ENCODE measurements around the gene UCK2. TPM values are rescaled to one million over a fixed set of nuclear protein-coding genes. Genes with fewer than 3 reads are reported as not detected.
A peak's percentile ranks its signal among the peaks of the same experiment; 100 is the strongest.

Gene UCK2
- total RNA-seq, 2 experiments from 2014 or later: 69.4 to 81.5 TPM

- ATAC-seq (no peak), DNase-seq (no peak)
- POLR2A ChIA-PET: no interaction called here
- Mint-ChIP-seq H3K36me3 (ENCODE audit: low read depth) (no peaks in the 10 kb centered on the region), H3K4me1 (peaks cover 58% of the 10 kb centered on the region), H3K27me3 (no peaks in the 10 kb centered on the region), H3K27ac (no peak overlapping the region), H3K9me3 (ENCODE audit: low read depth) (no peaks in the 10 kb centered on the region), H3K4me3 (no peak overlapping the region)
- CTCF ChIA-PET: interaction anchor here (0.5 to 0.6 kb wide), 2 partner anchors 15 to 302 kb away, joined by 3 read pairs; no protein-coding TSS in a partner anchor
- intact Hi-C loops (cut with DNase I, micrococcal nuclease): loop anchor here in 1 of 2 experiments (5.0 kb wide), 1 partner anchor 46 kb away; the partner anchor contains the start of gene UCK2
Measured at GRCh38 chr1:165873481-165873880, 46.1 kb downstream of the UCK2 start.

GRCh38 chr1:165874643-165875042 lies 47.2 kb downstream of the UCK2 start:
- H3K4me1 Mint-ChIP-seq: peaks cover 62% of the 10 kb centered on the region
- H3K27ac Mint-ChIP-seq: no peak overlapping the region
- H3K27me3 Mint-ChIP-seq: no peaks in the 10 kb centered on the region
- DNase-seq: no peak
- no peak for ATAC-seq
- H3K9me3 Mint-ChIP-seq (ENCODE audit: low read depth): no peaks in the 10 kb centered on the region
- POLR2A ChIA-PET: interaction anchor here (0.9 kb wide), 1 partner anchor 46 kb away, joined by 5 read pairs; no protein-coding TSS in a partner anchor
- CTCF ChIA-PET: interaction anchor here (0.6 to 0.7 kb wide), 4 partner anchors 11 to 140 kb away, joined by 3 read pairs; no protein-coding TSS in a partner anchor
- peaks cover 6% of the 10 kb centered on the region for H3K36me3 Mint-ChIP-seq (ENCODE audit: low read depth)
- intact Hi-C loops (cut with DNase I, micrococcal nuclease): loop anchor here in 1 of 2 experiments (5.0 kb wide), 1 partner anchor 47 kb away; the partner anchor contains the start of gene UCK2
- H3K4me3 Mint-ChIP-seq: no peak overlapping the region

- Mint-ChIP-seq H3K4me3 (no peak overlapping the region), H3K9me3 (ENCODE audit: low read depth) (no peaks in the 10 kb centered on the region), H3K27me3 (no peaks in the 10 kb centered on the region), H3K36me3 (ENCODE audit: low read depth) (peaks cover 6% of the 10 kb centered on the region), H3K4me1 (peaks cover 65% of the 10 kb centered on the region), H3K27ac (no peak overlapping the region)
- ChIA-PET CTCF (interaction anchor here (0.6 to 0.7 kb wide), 5 partner anchors 11 to 141 kb away, joined by 3 read pairs; no protein-coding TSS in a partner anchor), POLR2A (no interaction called here)
- intact Hi-C loops (cut with DNase I, micrococcal nuclease): no loop called here
- DNase-seq: no peak
- peak; percentile 32 for ATAC-seq
Measured at GRCh38 chr1:165875171-165875570, 47.8 kb downstream of the UCK2 start.

GRCh38 chr1:165875604-165876003 lies 48.2 kb downstream of the UCK2 start:
- H3K9me3 Mint-ChIP-seq (ENCODE audit: low read depth): no peaks in the 10 kb centered on the region
- ATAC-seq (no peak), DNase-seq (no peak)
- intact Hi-C loops (cut with DNase I, micrococcal nuclease): no loop called here
- peaks cover 6% of the 10 kb centered on the region for H3K36me3 Mint-ChIP-seq (ENCODE audit: low read depth)
- POLR2A ChIA-PET: no interaction called here
- H3K4me1 Mint-ChIP-seq: peaks cover 64% of the 10 kb centered on the region
- H3K27ac Mint-ChIP-seq: no peak overlapping the region
- H3K4me3 Mint-ChIP-seq: no peak overlapping the region
- CTCF ChIA-PET: interaction anchor here (0.6 to 0.7 kb wide), 2 partner anchors 19 to 26 kb away, joined by 3 read pairs; no protein-coding TSS in a partner anchor
- H3K27me3 Mint-ChIP-seq: no peaks in the 10 kb centered on the region

GRCh38 chr1:165876121-165876520 lies 48.7 kb downstream of the UCK2 start:
- Mint-ChIP-seq H3K27me3 (no peaks in the 10 kb centered on the region), H3K36me3 (ENCODE audit: low read depth) (peaks cover 6% of the 10 kb centered on the region), H3K4me3 (no peak overlapping the region), H3K4me1 (peaks cover 59% of the 10 kb centered on the region), H3K27ac (no peak overlapping the region), H3K9me3 (ENCODE audit: low read depth) (no peaks in the 10 kb centered on the region)
- CTCF ChIA-PET: interaction anchor here (0.7 kb wide), 1 partner anchor 25 kb away, joined by 3 read pairs; no protein-coding TSS in a partner anchor
- intact Hi-C loops (cut with DNase I, micrococcal nuclease): no loop called here
- DNase-seq (no peak), ATAC-seq (no peak)
- POLR2A ChIA-PET: no interaction called here

GRCh38 chr1:165877411-165877810 lies 50.0 kb downstream of the UCK2 start:
- H3K4me1 Mint-ChIP-seq: peaks cover 52% of the 10 kb centered on the region
- no peak overlapping the region for H3K27ac Mint-ChIP-seq
- no peaks in the 10 kb centered on the region for H3K27me3 Mint-ChIP-seq
- no peak overlapping the region for H3K4me3 Mint-ChIP-seq
- no peak for ATAC-seq
- H3K36me3 Mint-ChIP-seq (ENCODE audit: low read depth): peaks cover 6% of the 10 kb centered on the region
- ChIA-PET CTCF (no interaction called here), POLR2A (no interaction called here)
- H3K9me3 Mint-ChIP-seq (ENCODE audit: low read depth): no peaks in the 10 kb centered on the region
- no peak for DNase-seq
- intact Hi-C loops (cut with DNase I, micrococcal nuclease): no loop called here

- peak; percentile 79 for ATAC-seq
- peaks cover 7% of the 10 kb centered on the region for H3K36me3 Mint-ChIP-seq (ENCODE audit: low read depth)
- H3K27ac Mint-ChIP-seq: no peak overlapping the region
- H3K9me3 Mint-ChIP-seq (ENCODE audit: low read depth): no peaks in the 10 kb centered on the region
- ChIA-PET POLR2A (no interaction called here), CTCF (interaction anchor here (0.7 kb wide), 1 partner anchor 38 kb away, joined by 3 read pairs; no protein-coding TSS in a partner anchor)
- H3K27me3 Mint-ChIP-seq: no peaks in the 10 kb centered on the region
- no peak overlapping the region for H3K4me3 Mint-ChIP-seq
- peaks cover 49% of the 10 kb centered on the region for H3K4me1 Mint-ChIP-seq
- DNase-seq: peak; percentile 19
- intact Hi-C loops (cut with DNase I, micrococcal nuclease): no loop called here
Measured at GRCh38 chr1:165877940-165878556, 50.6 kb downstream of the UCK2 start.

- H3K27me3 Mint-ChIP-seq: no peaks in the 10 kb centered on the region
- DNase-seq (no peak), ATAC-seq (no peak)
- CTCF ChIA-PET: no interaction called here
- H3K27ac Mint-ChIP-seq: no peak overlapping the region
- intact Hi-C loops (cut with DNase I, micrococcal nuclease): no loop called here
- peaks cover 41% of the 10 kb centered on the region for H3K4me1 Mint-ChIP-seq
- no peaks in the 10 kb centered on the region for H3K9me3 Mint-ChIP-seq (ENCODE audit: low read depth)
- POLR2A ChIA-PET: no interaction called here
- H3K4me3 Mint-ChIP-seq: no peak overlapping the region
- H3K36me3 Mint-ChIP-seq (ENCODE audit: low read depth): peaks cover 8% of the 10 kb centered on the region
Measured at GRCh38 chr1:165879946-165880345, 52.5 kb downstream of the UCK2 start.

GRCh38 chr1:165880993-165881392 lies 53.6 kb downstream of the UCK2 start:
- H3K4me1 Mint-ChIP-seq: peaks cover 31% of the 10 kb centered on the region
- H3K9me3 Mint-ChIP-seq (ENCODE audit: low read depth): no peaks in the 10 kb centered on the region
- ChIA-PET POLR2A (no interaction called here), CTCF (interaction anchor here (1.4 kb wide), 1 partner anchor 29 kb away, joined by 3 read pairs; no protein-coding TSS in a partner anchor)
- H3K36me3 Mint-ChIP-seq (ENCODE audit: low read depth): peaks cover 8% of the 10 kb centered on the region
- no peak for ATAC-seq
- intact Hi-C loops (cut with DNase I, micrococcal nuclease): no loop called here
- H3K27me3 Mint-ChIP-seq: no peaks in the 10 kb centered on the region
- no peak for DNase-seq
- no peak overlapping the region for H3K4me3 Mint-ChIP-seq
- H3K27ac Mint-ChIP-seq: no peak overlapping the region

- H3K4me1 Mint-ChIP-seq: peaks cover 27% of the 10 kb centered on the region
- ATAC-seq: no peak
- CTCF ChIA-PET: interaction anchor here (0.8 to 1.4 kb wide), 3 partner anchors 9 to 164 kb away, joined by 3 read pairs; no protein-coding TSS in a partner anchor
Measured at GRCh38 chr1:165882168-165882837, 54.9 kb downstream of the UCK2 start.

GRCh38 chr1:165883056-165883455 lies 55.6 kb downstream of the UCK2 start:
- intact Hi-C loops (cut with DNase I, micrococcal nuclease): no loop called here
- ATAC-seq (no peak), DNase-seq (no peak)
- H3K27ac Mint-ChIP-seq: no peak overlapping the region
- ChIA-PET CTCF (interaction anchor here (0.6 to 1.3 kb wide), 4 partner anchors 11 to 165 kb away, joined by 3 to 5 read pairs (median 4); no protein-coding TSS in a partner anchor), POLR2A (no interaction called here)
- H3K4me1 Mint-ChIP-seq: peaks cover 19% of the 10 kb centered on the region
- no peak overlapping the region for H3K4me3 Mint-ChIP-seq
- H3K27me3 Mint-ChIP-seq: no peaks in the 10 kb centered on the region
- H3K36me3 Mint-ChIP-seq (ENCODE audit: low read depth): peaks cover 8% of the 10 kb centered on the region
- no peaks in the 10 kb centered on the region for H3K9me3 Mint-ChIP-seq (ENCODE audit: low read depth)

More at GRCh38 chr1:165882168-165882837, 54.9 kb downstream of the UCK2 start:
- H3K9me3 Mint-ChIP-seq (ENCODE audit: low read depth): no peaks in the 10 kb centered on the region
- POLR2A ChIA-PET: no interaction called here
- peaks cover 8% of the 10 kb centered on the region for H3K36me3 Mint-ChIP-seq (ENCODE audit: low read depth)
- no peaks in the 10 kb centered on the region for H3K27me3 Mint-ChIP-seq
- no peak overlapping the region for H3K4me3 Mint-ChIP-seq
- intact Hi-C loops (cut with DNase I, micrococcal nuclease): no loop called here
- no peak for DNase-seq
- no peak overlapping the region for H3K27ac Mint-ChIP-seq

Measured in activated CD4-positive, alpha-beta T cell treated with anti-CD3 and anti-CD28 coated beads for 36 hours (primary cell).